Peyer's patch (tissue), 4 donors: ENCODE measurements around the gene AGAP2. TPM values are rescaled to one million over a fixed set of nuclear protein-coding genes. Genes with fewer than 3 reads are reported as not detected.

Experiments used
- DNase-seq, 3 donors: peaks; one replicate each; pipeline ENCODE4 v3.0.0-alpha.2; 2017 to 2019
- H3K27ac ChIP-seq, 4 donors: fragments of 200-600 bp; sonication (generic); one replicate each; pipeline ENCODE4 v1.5.1; 2016 to 2019
- H3K27me3 ChIP-seq, 2 donors: fragments of 200-600 bp; sonication (generic); one replicate each; pipeline ENCODE4 v1.5.1; 2019
- H3K36me3 ChIP-seq, 3 donors: fragments of 200-600 bp; sonication (generic); one replicate each; pipeline ENCODE4 v1.5.1; 2016 to 2019
- H3K4me1 ChIP-seq, 4 donors: fragments of 200-600 bp; sonication (generic); one replicate each; pipeline ENCODE4 v1.5.1; 2016 to 2019
- H3K4me3 ChIP-seq, 4 donors: fragments of 200-600 bp; sonication (generic); 1 replicate in 3 of 4; 2 replicates in 1 of 4; pipeline ENCODE4 v1.5.1; 2016 to 2019; ENCODE audit warnings: mild to moderate bottlenecking in 1 of 4
- H3K9me3 ChIP-seq, 4 donors: fragments of 200-600 bp; sonication (generic); one replicate each; pipeline ENCODE4 v1.5.1; 2016 to 2019; ENCODE audit warnings: mild to moderate bottlenecking in 1 of 4
- POLR2A ChIP-seq, 2 donors: fragments of 450-650 bp; IDR thresholded peaks; one replicate each; pipeline ENCODE4 v1.5.1; 2017; ENCODE audit warnings: antibody characterized with exemption in 2 of 2, mild to moderate bottlenecking in 2 of 2, moderate library complexity in 2 of 2
- total RNA-seq, 4 donors: library from RNA; depleted of rRNA; stranded (reverse); fragments of >200 nt; gene quantifications; one replicate each; pipeline ENCODE4 v1.1.0, GENCODE V29; 2016
- TF ChIP-seq, protein P1 (sequence below), 6 experiments: fragments of 450-650 bp in 4 of 6; fragments of 200-600 bp in 2 of 6; sonication (generic) in 1 of 6; IDR thresholded peaks; one replicate each; pipeline ENCODE4 v1.5.1; 2017 to 2019; ENCODE audit warnings: antibody characterized with exemption in 6 of 6, mild to moderate bottlenecking in 3 of 6, moderate library complexity in 1 of 6

Gene AGAP2
- total RNA-seq, 4 donors from 2014 or later: 2.5 to 9.1 (median 3.1) TPM

DNA sequence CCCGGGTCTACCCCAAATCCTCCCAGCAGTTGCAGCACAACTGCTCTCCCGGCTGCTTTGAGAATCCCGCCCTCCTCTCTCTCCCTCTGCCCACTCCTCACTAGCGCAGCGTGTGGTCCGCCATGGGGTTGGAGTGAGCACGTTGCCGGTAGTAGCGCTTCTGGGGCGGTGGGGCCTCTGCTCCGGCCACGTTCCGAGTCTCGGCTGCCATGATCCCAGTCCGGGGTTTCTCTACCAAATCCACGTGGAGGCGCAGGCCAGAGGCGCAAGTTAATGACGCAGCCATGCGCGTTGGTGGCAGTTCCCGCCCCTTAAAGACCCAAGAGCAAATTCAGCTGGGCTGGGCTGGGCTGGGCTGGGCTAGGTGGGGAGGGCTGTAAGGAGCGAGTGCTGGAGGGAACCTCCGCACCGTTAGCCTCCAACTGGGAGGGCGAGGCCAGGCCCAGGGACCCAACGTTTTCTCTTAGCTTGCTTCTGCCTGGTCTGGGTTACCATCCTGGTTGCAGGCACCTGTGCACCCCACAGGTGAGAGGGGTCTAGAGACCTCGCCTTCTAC is 33.4 kb upstream of the AGAP2 start, which contains the start of gene METTL1:
Gene METTL1, minus strand, starts transcription at position 233 of the 556 bp plus-strand sequence. Its CDS starts 22 bp downstream, at position 211.
- peak within 1 kb of the TSS; percentile 84 to 92 (median 86) for H3K27ac ChIP-seq
- H3K9me3 ChIP-seq: no peaks in the 10 kb centered on the region
- no peaks in the 10 kb centered on the region for H3K36me3 ChIP-seq
- H3K27me3 ChIP-seq: peaks cover 0 to 2% of the 10 kb centered on the region in 2 donors
- TF ChIP-seq POLR2A (IDR thresholded peaks at IDR 0.05): peak in 1 of 2 donors; percentile 54
- TF ChIP-seq, protein P1, sequence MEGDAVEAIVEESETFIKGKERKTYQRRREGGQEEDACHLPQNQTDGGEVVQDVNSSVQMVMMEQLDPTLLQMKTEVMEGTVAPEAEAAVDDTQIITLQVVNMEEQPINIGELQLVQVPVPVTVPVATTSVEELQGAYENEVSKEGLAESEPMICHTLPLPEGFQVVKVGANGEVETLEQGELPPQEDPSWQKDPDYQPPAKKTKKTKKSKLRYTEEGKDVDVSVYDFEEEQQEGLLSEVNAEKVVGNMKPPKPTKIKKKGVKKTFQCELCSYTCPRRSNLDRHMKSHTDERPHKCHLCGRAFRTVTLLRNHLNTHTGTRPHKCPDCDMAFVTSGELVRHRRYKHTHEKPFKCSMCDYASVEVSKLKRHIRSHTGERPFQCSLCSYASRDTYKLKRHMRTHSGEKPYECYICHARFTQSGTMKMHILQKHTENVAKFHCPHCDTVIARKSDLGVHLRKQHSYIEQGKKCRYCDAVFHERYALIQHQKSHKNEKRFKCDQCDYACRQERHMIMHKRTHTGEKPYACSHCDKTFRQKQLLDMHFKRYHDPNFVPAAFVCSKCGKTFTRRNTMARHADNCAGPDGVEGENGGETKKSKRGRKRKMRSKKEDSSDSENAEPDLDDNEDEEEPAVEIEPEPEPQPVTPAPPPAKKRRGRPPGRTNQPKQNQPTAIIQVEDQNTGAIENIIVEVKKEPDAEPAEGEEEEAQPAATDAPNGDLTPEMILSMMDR (IDR thresholded peaks at IDR 0.05): peak in 1 of 6 experiments; percentile 19
- peaks cover 0 to 11% (median 3%) of the 10 kb centered on the region in 4 donors for H3K4me1 ChIP-seq
- peak within 1 kb of the TSS; percentile 54 to 72 (median 64) for H3K4me3 ChIP-seq
- peak; percentile 94 to 97 (median 95) for DNase-seq

DNA sequence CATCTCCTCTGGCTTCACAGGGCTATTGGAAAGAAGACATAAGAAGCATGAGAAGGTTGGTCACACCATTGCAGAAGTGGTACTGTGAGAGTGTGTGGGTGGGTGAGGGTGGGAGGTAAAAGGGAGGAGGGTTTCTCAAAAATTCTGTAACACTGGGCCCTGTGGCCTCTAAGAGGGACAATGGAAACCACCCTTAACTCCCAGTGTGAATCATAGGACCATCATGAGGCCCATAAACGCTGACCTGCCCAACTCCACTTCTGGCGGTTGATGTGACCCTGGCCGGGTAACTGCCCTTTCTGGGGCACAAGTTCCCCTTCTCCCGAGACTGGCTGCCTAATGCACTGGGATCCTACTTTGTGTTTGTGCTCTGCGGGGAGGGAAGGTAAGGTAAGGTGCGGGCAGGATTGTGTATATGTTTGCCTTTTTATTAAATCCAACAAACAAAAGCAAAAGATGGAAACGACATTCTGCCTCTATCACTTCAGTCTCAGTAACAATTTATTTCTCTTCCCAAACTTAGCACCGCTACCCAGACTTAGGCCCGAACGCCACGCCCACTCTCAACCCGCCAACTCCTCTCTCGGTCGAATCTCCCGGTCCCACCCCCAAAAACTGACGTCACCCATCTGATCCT is 32.8 kb upstream of the AGAP2 start:
- no peaks in the 10 kb centered on the region for H3K9me3 ChIP-seq
- peak; percentile 82 to 93 (median 92) for DNase-seq
- H3K36me3 ChIP-seq: no peaks in the 10 kb centered on the region
- peaks cover 0 to 17% (median 8%) of the 10 kb centered on the region in 4 donors for H3K4me1 ChIP-seq
- TF ChIP-seq, protein P1 (IDR thresholded peaks at IDR 0.05): no peak
- no peak for TF ChIP-seq POLR2A (IDR thresholded peaks at IDR 0.05)
- peak overlapping the region; percentile 54 to 72 (median 64) for H3K4me3 ChIP-seq
- H3K27me3 ChIP-seq: peaks cover 0 to 6% of the 10 kb centered on the region in 2 donors
- H3K27ac ChIP-seq: peak overlapping the region; percentile 84 to 92 (median 86)

DNA sequence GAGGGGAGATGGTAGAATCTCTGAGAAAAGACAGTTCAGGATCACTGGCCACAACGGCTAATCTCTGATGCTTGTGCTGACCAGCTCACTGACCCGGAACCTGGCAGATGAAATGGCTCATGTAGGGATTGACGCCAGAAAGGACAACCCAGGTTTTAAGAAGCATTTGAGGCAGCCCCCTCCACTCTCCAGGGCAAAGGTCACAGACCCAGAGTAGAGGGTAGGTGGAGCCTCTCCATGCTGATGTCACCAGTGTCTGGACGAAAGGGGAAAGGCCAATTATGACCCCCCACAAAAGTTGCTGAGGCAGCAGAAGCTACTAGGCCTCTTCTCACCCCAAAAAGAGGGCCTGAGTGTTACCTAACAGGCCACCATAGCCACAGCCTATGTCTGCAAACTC is 32.2 kb upstream of the AGAP2 start:
- Histone ChIP-seq H3K4me3 (no peak overlapping the region), H3K27ac (no peak overlapping the region), H3K36me3 (no peaks in the 10 kb centered on the region), H3K4me1 (peaks cover 0 to 23% (median 14%) of the 10 kb centered on the region in 4 donors), H3K9me3 (no peaks in the 10 kb centered on the region), H3K27me3 (peaks cover 0 to 11% of the 10 kb centered on the region in 2 donors)
- no peak for DNase-seq
- no peak for TF ChIP-seq POLR2A (IDR thresholded peaks at IDR 0.05)
- TF ChIP-seq, protein P1 (IDR thresholded peaks at IDR 0.05): no peak

DNA sequence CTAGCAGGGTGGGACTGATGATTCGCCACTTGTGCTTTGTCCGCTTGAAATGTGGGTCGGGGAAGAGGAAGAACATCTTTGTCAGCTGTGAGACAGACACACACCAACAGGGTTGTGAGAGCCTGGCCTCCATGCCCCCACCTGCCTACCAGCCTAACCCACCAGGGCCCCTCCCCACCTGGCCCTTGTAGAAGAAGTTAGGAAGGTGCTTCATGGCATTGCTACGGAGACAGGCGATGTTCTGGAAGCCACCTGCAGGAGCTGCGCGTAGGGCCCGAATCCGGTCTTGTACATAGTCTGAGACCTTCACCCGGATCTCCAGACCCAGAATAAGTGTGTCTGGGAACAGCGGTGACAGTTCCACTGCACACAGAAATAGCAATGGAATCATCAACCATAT is 31.1 kb upstream of the AGAP2 start:
- Histone ChIP-seq H3K27ac (no peak overlapping the region), H3K9me3 (no peaks in the 10 kb centered on the region), H3K27me3 (peaks cover 0 to 13% of the 10 kb centered on the region in 2 donors), H3K4me3 (no peak overlapping the region), H3K36me3 (no peaks in the 10 kb centered on the region), H3K4me1 (peaks cover 0 to 34% (median 24%) of the 10 kb centered on the region in 4 donors)
- no peak for DNase-seq
- no peak for TF ChIP-seq POLR2A (IDR thresholded peaks at IDR 0.05)
- TF ChIP-seq, protein P1 (IDR thresholded peaks at IDR 0.05): no peak

DNA sequence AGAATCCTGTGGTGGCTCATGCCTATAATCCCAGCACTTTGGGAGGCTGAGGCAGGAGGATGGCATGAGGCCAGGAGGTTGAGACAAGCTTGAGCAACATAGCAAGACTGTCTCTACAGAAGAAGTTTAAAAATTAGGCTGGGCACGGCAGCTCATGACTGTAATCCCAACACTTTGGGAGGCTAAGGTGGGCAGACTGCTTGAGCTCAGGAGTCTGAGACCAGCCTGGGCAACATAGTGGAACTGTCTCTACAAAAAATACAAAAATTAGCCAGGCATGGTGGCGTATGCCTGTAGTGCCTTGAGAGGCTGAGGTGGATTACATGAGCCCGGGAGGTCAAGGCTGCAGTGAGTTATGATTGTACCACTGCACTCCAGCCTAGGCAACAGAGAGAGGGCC is 29.3 kb upstream of the AGAP2 start:
- TF ChIP-seq, protein P1 (IDR thresholded peaks at IDR 0.05): no peak
- no peak for TF ChIP-seq POLR2A (IDR thresholded peaks at IDR 0.05)
- DNase-seq: no peak
- no peak overlapping the region for H3K27ac ChIP-seq
- H3K36me3 ChIP-seq: no peaks in the 10 kb centered on the region
- H3K4me3 ChIP-seq: no peak overlapping the region
- H3K9me3 ChIP-seq: no peaks in the 10 kb centered on the region
- H3K27me3 ChIP-seq: peaks cover 0 to 13% of the 10 kb centered on the region in 2 donors
- peaks cover 0 to 37% (median 25%) of the 10 kb centered on the region in 4 donors for H3K4me1 ChIP-seq
